NOMO-1 treated with DMSO at 0.1 percent for 48 hours (cell line): ENCODE measurements around the gene TRAPPC12.
"Not testable (repeated sequence)": the region's sequence is repeated elsewhere in the genome, so short reads cannot be mapped to it uniquely, and the experiment has no call there.

ENCODE experiments used
- DNase-seq: peaks from one replicate; lab custom pipeline; 2025; ENCODE audit not compliant: unreplicated experiment; lab: John Stamatoyannopoulos, UW

TRAPPC12 gene

DNA sequence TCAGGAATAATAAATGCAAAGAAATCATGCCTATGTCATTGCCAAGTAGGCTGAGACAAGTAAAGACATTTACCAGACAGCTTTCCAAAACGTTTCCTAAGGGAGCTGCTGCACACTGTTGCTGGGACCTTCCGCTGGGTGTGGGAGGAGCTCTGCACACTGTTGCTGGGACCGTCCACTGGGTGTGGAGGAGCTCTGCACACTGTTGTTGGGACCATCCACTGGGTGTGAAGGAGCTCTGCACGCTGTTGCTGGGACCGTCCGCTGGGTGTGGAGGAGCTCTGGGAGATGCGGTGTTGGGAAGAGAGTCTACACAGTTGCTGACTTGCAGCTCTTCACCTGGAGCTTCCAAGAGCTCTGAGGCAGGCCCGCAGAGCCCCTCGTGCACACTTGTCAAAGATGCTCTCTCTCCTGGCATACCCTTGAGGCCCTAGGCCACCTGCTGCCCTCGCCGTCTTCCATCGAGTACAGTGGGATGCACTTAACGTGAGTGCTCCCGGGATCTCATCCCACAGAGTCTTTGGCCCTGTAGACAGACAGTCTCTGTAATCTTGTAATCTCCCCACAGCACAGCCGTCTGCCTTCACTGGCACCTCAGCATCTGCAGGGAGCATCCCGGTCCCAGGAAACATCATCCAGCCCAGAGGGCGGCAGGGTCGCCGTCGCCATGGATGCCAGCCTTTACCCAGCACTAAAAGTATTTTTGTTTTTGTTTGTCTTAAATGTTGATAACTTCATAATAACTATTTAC is 51.4 kb downstream of the TRAPPC12 start:
- DNase-seq, result no peak

DNA sequence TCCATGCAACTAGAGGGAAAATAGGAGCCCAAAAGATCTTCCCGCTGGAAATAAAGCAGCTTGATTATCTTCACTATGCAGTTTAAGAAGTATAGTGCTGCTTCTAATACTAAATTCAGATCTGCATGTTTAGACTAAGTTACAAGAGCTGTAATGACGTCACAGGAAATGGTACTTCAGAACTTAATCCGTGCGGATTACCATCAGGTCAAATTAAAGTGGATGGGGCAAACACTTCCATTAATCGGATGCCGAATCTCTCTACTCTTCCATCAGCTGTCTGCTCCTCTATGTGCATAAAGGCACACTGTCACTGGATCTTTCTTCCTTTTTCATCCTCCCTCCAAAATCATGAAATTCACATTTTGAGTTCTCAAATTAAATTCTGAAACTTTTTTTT is 52.6 kb downstream of the TRAPPC12 start:
- no peak for DNase-seq

DNA sequence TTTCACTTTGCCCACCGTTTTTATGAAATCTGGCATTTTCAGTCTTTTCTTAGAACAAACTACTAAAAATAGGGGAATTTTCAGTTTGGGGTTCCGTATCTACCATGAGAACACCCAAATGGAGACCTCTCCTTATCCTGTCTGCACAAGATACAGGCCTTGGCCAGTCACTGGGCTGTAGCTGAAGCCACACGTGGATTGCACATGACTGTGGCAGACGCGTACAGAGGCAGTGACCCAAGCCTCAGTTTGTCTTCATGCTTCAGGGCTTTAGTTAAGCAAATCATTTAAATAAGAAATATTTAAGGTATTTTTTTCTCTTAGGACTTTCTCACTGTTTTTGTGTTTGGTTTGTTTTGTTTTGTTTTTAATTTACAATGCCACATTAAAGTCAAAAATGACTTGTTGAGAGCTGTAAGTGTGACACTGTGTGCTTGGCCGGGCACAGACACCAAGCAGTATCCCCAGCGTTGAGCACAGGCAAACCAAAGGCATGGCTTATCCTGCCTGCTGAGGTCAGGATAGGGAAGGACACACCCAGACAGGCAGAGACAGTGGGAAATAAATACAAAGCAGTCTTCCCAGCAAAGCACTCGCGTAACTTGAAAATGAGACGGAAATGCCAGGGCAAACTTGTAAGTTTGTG is 53.3 kb downstream of the TRAPPC12 start:
- no peak for DNase-seq

DNA sequence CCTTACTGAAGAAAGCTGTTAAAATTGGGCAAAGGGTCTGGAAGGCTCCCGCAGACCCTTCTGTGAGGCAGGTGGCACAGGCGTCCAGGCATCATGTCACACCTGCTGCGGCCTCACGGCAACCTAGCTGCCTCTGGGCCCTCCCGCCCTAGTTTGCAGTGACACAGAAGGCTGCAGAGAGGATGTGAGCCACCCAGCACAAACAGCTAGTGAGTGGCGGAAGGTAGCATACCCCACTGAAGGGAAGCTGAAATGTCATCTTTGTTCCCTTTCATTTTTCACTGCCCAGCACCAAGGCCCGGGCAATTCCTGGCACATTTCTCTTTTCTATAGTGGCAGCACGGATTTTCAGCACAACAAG is 53.8 kb downstream of the TRAPPC12 start:
- no peak for DNase-seq

DNA sequence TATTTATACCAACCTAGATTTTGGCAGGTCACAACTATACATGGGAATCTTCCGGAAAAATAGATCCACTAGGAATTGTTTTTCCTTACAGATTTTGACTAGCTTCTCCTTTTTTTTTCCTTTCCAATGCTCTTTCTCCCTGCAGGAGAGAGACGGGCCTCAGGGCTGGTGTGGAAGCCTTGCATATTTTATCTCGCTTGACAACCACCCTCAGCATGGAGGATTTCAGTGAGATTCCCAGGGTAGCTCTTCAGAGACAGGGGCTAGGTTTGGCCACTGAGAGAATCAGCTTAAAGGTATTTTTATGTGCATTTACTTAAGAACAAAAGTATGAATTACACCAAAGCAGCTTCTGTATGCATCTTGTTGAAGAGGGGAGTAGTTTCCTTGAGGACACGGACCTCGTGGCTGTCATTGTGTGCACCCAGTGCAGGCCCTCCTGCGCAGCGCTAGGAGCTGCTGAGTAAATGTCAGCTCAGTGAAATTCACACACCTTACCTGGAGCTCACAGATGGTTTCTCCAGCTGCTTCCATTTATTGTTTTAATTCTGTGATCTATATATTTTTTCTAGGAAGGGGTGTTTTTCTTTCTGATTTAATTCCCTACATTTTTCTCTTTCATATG is 54.4 kb downstream of the TRAPPC12 start:
- no peak for DNase-seq

DNA sequence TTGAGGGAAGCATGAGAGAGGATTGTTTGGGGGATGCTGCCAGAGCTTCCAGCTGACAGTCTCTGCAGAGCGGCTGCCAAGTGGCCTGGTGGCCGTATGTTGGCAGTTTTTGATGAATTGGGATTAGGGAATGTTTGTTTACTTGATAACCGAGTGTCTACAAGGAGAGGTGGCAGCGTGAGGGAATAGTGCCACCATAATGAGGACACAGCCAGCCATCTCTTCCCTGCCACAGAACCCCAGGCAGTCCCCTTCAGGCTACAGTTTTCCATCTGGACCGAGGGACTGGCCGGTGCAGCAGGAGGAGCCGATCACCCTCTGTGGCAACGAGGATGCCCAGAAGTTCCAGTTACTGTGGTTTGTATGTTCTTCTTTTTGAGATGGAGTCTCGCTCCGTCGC is 55.2 kb downstream of the TRAPPC12 start:
- no peak for DNase-seq

DNA sequence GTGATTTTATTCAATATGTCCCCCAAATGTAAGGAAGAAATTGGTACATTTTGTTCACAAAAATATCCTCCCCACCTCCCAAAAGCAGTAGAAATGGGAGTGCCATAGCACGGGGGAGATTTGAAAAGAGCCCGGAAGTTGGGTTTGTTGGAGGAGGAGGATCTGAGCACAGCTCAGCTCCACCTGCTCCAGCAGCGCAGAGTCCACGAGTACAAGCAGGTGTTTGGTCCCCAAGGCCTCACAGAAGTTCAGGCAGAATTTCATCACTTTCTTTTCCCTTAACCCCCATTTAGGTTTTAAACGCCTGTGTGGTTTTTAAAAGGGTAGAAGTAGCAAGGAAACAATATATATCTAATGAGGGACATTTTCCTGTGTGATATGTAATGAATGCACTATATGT is 56.0 kb downstream of the TRAPPC12 start:
- DNase-seq, result no peak

DNA sequence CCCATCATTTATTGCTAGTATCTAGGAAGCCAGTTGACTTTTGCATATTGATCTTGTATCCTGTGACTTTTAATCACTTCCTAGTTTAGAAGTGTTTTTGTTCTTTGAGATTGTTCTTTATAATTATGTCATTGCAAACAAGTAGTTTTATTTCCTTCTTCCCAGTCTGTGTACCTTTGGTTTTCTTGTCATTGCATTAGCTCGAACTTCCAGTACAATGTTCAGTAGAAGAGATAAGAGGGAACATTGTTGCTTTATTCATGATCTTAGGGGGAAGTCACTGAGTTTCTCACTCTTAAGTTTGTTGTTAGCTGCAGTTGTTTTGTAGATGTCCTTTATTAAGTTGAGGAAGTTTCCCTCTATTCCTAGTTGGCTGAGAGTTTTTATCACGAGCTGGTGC is 61.0 kb downstream of the TRAPPC12 start:
- no peak for DNase-seq

DNA sequence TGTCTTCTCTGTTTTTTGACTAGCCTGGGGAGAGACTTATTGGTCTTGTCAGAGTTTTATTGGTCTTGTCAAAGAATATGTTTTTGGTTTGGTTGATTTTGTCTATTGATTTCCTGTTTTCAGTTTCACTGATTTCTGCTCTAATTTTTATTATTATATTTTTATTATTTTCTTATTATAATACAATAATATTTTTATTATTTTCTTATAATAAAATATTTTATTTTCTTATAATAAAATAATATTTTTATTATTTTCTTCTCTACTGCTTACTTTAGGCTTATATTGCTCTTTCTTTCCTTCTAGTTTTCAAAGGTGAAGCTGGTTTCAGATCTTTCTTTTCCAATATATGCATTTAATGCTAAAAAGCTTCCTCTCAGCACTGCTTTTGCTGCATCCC is 62.0 kb downstream of the TRAPPC12 start:
- no peak for DNase-seq

DNA sequence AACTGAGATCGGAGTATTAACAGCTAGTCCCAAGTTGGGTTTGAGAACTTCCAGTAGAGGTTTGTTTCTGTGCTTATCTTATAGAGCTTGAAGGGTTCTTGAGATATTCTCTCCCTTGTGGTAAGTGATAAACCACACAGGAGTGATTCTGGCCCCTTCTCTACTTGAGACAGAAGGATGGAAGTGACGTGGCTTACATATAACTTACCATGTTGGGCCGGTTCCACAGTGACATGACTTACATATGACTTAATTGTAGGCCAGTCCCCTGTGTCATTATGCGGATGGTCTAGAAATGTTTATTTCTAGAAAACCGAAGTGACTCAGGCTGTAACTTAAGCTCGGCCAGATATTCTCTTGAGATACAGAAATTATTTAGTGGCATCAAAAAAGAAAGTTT is 62.7 kb downstream of the TRAPPC12 start:
- DNase-seq, result no peak

DNA sequence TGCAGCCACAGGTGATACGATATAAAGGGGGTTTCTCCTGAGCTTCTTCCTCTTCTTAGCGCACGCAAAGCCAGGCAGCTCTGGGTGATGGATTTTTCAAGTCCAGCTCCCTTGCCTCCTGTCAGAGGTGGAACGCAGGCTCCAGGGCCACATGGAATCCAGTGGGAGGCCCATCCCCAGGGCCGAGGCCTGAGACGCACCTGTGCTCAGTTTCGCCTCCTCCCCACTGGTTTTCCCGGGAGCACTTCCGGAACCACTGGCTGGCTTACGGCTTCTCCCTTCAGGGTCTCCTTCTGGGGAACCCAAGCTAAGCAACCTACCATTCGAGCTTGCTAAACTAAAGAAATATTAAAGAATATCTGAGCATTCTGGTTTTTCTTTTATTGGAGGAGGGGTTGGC is 63.6 kb downstream of the TRAPPC12 start:
- no peak for DNase-seq

DNA sequence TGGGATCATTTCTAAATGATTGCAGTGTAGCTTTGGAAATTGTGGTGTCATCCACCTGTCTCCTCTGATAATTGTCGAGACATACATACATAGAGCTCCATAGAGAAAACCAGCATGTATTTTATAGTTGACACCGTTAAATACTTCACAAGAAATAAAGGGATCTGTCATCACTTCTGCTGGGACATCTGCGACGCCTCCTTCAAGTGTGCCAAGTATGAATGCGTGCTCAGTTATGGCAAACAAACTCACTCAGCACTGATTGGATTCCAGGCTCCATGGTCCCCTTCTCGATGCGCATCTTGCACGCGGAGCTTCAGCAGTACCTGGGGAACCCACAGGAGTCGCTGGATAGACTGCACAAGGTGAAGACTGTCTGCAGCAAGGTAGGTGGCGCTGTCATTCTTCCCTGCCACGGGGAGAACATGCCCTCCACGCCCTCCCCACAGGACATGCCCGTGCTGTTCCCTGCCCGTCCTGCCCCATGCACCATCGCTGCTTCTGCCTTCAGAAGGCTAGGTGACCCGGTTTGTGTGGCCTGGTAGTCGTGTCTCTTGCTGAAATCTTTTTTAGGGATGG is 64.1 kb downstream of the TRAPPC12 start:
- DNase-seq, result no peak

DNA sequence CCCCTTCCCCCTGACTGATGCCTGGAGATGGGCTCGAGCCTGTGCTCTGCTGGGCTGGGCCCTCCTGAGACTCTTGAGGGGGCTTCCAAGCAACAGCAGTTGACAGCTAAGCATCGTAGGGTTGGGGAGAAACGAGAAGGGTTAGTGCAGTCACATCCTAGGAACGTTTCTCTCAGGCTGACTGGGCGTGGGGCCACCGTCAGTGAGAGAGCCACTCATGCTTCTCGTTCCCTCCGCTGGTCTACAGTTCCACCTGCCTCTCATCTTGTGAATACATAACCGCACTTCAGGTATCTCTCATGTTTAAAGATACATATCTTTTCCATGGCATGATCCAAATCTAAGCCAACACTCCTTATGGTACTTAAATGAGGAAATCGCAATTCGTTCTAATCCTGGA is 66.4 kb downstream of the TRAPPC12 start:
- no peak for DNase-seq

DNA sequence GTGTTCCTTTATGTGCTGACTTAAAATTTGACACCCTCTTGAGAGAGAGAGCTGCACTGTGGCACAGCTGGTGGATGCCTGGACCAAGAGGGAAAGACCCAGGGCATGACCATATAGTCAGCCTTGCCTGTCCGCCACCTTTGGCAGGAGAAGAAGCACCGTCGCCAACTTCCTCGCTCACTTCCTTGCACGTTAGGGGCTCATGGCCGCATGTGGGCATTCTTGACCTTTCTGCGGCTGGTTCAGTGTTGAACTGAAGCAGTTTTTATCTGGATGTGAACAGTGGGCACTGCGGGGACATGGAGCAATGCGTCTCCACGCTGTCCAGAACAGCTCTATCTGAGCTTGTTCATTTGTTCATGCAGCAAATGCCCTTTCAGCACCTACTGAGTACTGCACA is 66.9 kb downstream of the TRAPPC12 start:
- no peak for DNase-seq

DNA sequence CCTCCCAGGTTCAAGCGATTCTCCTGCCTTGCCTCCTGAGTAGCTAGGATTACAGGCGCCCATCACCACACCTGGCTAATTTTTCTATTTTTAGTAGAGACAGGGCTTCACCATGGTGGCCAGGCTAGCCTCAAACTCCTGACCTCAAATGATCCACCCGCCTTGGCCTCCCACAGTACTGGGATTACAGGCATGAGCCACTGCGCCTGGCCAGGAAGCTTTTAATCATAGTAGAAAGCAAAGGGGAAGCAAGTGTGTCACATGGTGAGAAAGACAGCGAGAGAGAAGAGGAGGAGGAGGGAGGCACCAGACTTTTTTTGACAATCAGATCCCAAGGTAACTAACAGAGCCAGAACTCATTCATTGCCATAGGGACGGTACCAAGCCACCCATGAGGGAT is 67.7 kb downstream of the TRAPPC12 start:
- not testable (repeated sequence) for DNase-seq

DNA sequence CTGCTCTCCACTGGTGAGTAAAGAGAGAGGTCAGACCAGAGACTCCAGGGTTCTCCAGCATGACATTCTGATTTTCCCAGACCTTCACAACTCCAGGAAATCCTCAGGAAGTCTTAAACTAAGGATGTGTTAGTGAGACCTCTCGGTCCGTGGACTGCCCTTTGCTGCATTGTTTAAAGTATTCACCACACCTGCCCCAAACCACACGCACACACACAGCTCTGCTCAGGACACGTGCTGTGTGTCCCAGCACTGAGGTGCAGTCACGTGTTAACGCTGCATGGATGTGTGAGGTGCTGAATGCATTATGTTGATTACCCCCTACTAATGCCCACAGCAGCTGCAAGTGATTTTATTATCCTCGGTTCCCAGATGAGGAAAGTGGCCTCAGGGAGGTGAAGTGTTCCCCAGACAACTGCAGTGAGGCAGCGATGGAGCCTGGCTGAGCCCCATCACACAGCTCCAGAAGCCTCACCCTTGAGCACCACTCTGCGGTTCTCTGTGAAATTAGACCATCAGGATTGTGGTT is 68.4 kb downstream of the TRAPPC12 start:
- no peak for DNase-seq

DNA sequence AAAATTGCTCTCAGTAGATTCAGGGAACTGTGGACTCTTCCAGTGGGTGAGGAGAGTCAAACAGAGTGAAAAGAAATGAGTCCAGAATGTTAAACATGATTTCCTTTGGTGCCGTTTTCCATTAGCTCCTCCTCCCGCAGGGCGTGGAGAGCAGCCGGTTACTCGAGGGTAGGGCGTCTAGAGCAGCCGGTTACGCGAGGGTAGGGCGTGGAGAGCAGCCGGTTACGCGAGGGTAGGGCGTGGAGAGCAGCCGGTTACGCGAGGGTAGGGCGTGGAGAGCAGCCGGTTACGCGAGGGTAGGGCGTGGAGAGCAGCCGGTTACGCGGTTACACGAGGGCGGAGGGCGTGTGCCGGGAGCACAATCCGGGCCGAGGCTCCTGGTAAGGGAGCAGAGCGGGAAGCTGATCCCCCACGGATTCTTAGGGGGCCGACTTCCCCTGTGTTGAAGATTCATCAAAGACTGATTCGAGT is 69.0 kb downstream of the TRAPPC12 start:
- DNase-seq, result not testable (repeated sequence)

DNA sequence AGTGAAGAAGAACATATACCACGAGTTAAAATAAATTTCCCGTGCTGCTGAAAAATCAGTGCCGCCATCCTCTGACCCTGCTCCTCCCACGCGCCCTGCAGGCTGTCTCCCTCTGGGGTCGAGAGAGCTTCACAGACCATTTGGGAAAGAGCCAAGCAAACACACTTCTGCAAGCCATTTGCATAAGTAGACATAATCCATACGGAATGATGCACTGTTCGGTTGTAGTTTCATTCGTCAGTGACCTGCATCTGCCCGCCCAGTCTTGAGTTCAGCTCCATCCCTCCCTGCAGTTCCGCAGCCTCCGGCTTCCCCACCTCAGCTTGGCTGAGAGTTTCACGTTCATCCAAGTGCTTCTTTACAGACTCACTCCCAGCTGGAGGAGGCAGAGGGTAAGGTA is 69.6 kb downstream of the TRAPPC12 start:
- no peak for DNase-seq

DNA sequence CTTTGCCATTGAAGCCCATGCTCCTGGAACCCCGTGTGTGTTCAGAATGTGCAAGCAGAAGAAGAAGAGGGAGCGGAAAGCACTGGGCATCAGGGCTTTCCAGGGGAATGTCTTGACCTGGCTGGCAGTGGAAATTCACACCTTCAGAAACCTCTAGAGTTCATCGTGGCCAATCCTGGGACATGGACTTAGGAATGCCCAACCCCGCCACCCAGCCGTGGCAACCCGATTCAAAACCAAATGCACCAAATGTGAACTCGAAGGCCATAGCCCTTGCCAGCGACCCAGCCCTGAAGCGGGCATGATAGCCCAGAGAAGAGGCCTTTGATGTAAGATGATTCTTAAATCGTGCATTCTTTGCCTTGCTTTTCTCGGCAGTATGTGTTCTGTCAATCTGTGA is 70.4 kb downstream of the TRAPPC12 start:
- no peak for DNase-seq

DNA sequence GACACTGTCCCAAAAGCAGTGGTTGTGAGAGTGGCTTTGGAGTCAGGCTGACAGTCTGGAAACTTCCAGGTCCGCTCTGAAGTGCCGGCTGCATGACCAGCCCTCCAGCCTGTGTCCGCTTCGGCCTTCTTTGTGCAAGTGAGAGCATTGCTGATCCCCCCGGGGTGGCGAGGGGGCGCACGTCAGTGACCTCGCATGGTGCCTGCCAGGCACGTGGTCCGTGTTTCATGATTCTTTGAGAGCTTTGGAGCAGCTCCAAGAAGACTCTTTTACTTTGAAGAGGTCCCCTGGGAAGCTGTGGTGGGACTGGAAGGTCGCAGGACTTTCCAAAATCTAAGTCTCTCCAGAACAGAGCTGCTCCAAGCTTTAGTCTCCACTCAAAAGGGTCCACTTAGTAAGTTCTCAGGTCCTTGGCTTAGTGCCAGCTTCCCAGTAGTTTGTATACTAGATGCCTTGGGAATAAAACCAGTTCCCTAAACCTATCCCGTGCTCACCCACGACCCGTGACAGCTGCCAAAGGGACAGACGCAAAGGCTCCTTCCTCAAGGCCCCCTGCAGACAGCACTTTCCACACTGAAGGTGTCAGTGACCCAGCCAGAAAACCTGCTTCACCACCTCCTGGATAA is 71.0 kb downstream of the TRAPPC12 start:
- DNase-seq, result no peak

DNA sequence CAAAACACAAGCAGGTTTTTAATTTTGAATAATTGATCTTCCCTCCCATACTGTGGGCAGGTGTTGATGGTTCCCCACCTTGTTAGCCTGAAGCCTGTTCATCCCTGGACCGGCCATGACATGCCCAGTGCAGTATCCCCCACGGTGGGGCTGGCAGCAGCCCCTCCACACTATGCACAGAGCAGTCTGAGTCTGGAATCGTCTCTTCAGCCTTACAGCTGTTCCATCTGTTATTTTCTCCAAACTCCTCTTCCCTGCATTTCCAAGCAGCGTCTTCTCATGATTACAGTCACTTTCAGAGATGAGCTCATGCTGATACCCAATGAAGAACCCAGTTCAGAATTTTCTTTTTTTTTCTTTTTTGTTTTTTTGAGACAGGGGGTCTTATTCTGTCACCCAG is 71.7 kb downstream of the TRAPPC12 start:
- no peak for DNase-seq
